A673 (cell line): Measurements from ENCODE around the gene TBC1D24.

ENCODE experiments used
- EZH2 ChIP-seq: fragments of 200-600 bp; sonication (generic); IDR thresholded peaks from 2 replicates; pipeline ENCODE4 v1.6.1; 2017; ENCODE audit warnings: borderline replicate concordance, low read depth, mild to moderate bottlenecking, mixed read lengths, antibody characterized with exemption, low read length; ENCODE audit not compliant: poor library complexity, severe bottlenecking
- TF ChIP-seq, protein P1 (sequence below): fragments of 300-800, 200-600 bp; sonication (generic); conservative IDR thresholded peaks from 2 replicates; pipeline ENCODE4 v1.5.1; 2017; ENCODE audit warnings: low read depth, mild to moderate bottlenecking, antibody characterized with exemption, low read length, moderate library complexity, mixed read lengths

DNA sequence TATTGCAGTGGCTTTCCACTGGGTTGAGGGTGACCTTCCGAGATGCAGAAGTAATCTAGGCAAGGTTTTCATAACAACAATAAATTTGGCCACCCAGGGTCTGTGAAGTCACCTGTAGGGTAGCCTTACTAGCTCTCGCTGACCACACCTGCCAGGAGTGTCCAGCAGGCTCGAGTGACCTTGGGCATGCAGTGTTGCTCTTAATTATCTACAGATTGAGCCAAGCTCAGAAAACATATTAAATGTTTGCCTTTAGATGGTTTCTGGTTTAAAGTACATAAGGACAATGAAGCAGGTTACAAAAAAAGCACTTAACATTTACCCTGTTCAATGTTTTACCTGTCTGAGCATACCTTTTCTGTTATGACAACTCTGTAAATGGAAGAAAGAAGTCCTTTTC is 1.8 kb downstream of the TBC1D24 start:
- TF ChIP-seq, protein P1, sequence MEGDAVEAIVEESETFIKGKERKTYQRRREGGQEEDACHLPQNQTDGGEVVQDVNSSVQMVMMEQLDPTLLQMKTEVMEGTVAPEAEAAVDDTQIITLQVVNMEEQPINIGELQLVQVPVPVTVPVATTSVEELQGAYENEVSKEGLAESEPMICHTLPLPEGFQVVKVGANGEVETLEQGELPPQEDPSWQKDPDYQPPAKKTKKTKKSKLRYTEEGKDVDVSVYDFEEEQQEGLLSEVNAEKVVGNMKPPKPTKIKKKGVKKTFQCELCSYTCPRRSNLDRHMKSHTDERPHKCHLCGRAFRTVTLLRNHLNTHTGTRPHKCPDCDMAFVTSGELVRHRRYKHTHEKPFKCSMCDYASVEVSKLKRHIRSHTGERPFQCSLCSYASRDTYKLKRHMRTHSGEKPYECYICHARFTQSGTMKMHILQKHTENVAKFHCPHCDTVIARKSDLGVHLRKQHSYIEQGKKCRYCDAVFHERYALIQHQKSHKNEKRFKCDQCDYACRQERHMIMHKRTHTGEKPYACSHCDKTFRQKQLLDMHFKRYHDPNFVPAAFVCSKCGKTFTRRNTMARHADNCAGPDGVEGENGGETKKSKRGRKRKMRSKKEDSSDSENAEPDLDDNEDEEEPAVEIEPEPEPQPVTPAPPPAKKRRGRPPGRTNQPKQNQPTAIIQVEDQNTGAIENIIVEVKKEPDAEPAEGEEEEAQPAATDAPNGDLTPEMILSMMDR, result no peak
- no peak for TF ChIP-seq EZH2
